Right lobe of liver (tissue), 6 donors: ENCODE data around the gene PRR18. TPM values are rescaled to one million over a fixed set of nuclear protein-coding genes. Genes with fewer than 3 reads are reported as not detected.

ENCODE experiments used
- ATAC-seq, 4 donors: fragments of 200-7000 bp; cut with Tn5 transposase; one replicate each; pipeline ENCODE4 v1.9.1; 2020; ENCODE audit warnings: mild to moderate bottlenecking in 4 of 4, moderate library complexity in 4 of 4
- DNase-seq, 3 donors: peaks; one replicate each; pipeline ENCODE4 v3.0.0-alpha.2; 2020
- H3K27ac ChIP-seq, 3 donors: fragments of 200-600 bp; one replicate each; pipeline ENCODE4 v1.8.0; 2022
- H3K27me3 ChIP-seq, 2 donors: fragments of 200-600 bp; one replicate each; pipeline ENCODE4 v1.8.0; 2022
- H3K36me3 ChIP-seq, 4 donors: fragments of 200-600 bp; sonication (generic) in 1 of 4; one replicate each; pipeline versions ENCODE4 v1.5.1 to v1.8.0; 2017 to 2022; ENCODE audit warnings: control low read depth in 1 of 4
- H3K4me1 ChIP-seq, 4 donors: fragments of 200-600 bp; sonication (generic) in 1 of 4; one replicate each; pipeline versions ENCODE4 v1.5.1 to v1.8.0; 2017 to 2022; ENCODE audit warnings: control low read depth in 1 of 4
- H3K4me3 ChIP-seq, 3 donors: fragments of 200-600 bp; one replicate each; pipeline ENCODE4 v1.8.0; 2022
- H3K9me3 ChIP-seq, 4 donors: fragments of 200-600 bp; sonication (generic) in 1 of 4; one replicate each; pipeline versions ENCODE4 v1.5.1 to v1.8.0; 2017 to 2022; ENCODE audit warnings: control low read depth in 1 of 4
- POLR2A ChIP-seq: fragments of 450-650 bp; IDR thresholded peaks from one replicate; pipeline ENCODE4 v1.6.1; 2017; ENCODE audit warnings: antibody characterized with exemption, mild to moderate bottlenecking
- WGBS: methylation state at CpG from one replicate; pipeline ENCODE4 v1.1.6; 2018; ENCODE audit warnings: low coverage, low lambda C conversion rate; ENCODE audit not compliant: insufficient coverage; ENCODE audit errors: missing lambda C conversion rate; 5-methylcytosine and 5-hydroxymethylcytosine counted together
- intact Hi-C, 2 donors: fragments of 100-400 bp; cut with DNase I; formaldehyde crosslinking; loops; one replicate each; pipeline versions ENCODE4 v1.11.2 to v1.14.1; 2022
- total RNA-seq, 6 experiments: library from RNA; depleted of rRNA in 2 of 6; stranded (reverse); fragments of >200 nt in 2 of 6; fragmentation: NEBNext Ultra II Directional in 3 of 6; extraction: Animal tissue kit (Norgen Biotek cat#: 25700) in 3 of 6; gene quantifications; one replicate each; pipeline versions ENCODE4 v1.1.0 to v1.2.4, GENCODE V29; 2016 to 2023
- TF ChIP-seq, protein P1 (sequence below), 4 donors: fragments of 200-600 bp in 3 of 4; fragments of 450-650 bp in 1 of 4; IDR thresholded peaks; one replicate each; pipeline versions ENCODE4 v1.5.1 to v1.8.0; 2016 to 2022; ENCODE audit warnings: antibody characterized with exemption in 4 of 4, mild to moderate bottlenecking in 2 of 4
- donor health status: DM: no; HTN: yes; CAD: no.
- donor health status: DM: no; HTN: no; CAD: no.
- donor health status: DM: no; HTN: no; CAD: no.
- donor health status: DM: no; HTN: yes; CAD: no.
- donor health status: DM: no; HTN: yes; CAD: no.

PRR18 gene
- total RNA-seq, 6 experiments from 2014 or later, result 0.39 to 3.6 (median 1.6) TPM

DNA sequence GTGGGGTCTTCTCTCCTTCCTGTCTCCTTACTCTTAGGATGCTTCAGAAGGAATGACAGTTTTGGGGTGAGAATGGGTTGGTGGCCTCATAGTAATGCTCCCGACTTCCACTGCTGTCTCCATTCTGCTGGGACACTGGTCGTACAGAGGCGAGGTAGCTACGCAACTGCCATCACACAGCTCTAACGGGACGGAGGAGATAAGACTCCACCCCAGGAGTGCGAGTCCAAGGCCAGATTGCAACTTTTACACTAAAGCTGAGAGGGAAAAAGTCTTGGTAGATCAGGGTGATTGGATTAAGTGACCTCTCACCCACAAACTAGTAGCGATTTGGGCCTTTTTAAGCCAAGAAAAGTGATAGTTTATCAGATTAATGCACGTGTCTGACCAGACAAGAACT, 1.8 kb upstream of the PRR18 start:
- Histone ChIP-seq H3K27ac (no peak overlapping the region), H3K9me3 (no peaks in the 10 kb centered on the region), H3K4me3 (no peak overlapping the region), H3K36me3 (no peaks in the 10 kb centered on the region), H3K4me1 (peaks cover 0 to 11% (median 5%) of the 10 kb centered on the region in 4 donors), H3K27me3 (no peaks in the 10 kb centered on the region)
- intact Hi-C loops, result loop anchor here in 1 of 2 donors (10.0 kb wide), 1 partner anchor 85 kb away; no protein-coding TSS in a partner anchor
- ATAC-seq (no peak), DNase-seq (no peak)
- TF ChIP-seq, protein P1, sequence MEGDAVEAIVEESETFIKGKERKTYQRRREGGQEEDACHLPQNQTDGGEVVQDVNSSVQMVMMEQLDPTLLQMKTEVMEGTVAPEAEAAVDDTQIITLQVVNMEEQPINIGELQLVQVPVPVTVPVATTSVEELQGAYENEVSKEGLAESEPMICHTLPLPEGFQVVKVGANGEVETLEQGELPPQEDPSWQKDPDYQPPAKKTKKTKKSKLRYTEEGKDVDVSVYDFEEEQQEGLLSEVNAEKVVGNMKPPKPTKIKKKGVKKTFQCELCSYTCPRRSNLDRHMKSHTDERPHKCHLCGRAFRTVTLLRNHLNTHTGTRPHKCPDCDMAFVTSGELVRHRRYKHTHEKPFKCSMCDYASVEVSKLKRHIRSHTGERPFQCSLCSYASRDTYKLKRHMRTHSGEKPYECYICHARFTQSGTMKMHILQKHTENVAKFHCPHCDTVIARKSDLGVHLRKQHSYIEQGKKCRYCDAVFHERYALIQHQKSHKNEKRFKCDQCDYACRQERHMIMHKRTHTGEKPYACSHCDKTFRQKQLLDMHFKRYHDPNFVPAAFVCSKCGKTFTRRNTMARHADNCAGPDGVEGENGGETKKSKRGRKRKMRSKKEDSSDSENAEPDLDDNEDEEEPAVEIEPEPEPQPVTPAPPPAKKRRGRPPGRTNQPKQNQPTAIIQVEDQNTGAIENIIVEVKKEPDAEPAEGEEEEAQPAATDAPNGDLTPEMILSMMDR (IDR thresholded peaks at IDR 0.05), result no peak
- TF ChIP-seq POLR2A, result no peak
- 96% methylated on average over 4 of the region's 9 CpGs for WGBS

DNA sequence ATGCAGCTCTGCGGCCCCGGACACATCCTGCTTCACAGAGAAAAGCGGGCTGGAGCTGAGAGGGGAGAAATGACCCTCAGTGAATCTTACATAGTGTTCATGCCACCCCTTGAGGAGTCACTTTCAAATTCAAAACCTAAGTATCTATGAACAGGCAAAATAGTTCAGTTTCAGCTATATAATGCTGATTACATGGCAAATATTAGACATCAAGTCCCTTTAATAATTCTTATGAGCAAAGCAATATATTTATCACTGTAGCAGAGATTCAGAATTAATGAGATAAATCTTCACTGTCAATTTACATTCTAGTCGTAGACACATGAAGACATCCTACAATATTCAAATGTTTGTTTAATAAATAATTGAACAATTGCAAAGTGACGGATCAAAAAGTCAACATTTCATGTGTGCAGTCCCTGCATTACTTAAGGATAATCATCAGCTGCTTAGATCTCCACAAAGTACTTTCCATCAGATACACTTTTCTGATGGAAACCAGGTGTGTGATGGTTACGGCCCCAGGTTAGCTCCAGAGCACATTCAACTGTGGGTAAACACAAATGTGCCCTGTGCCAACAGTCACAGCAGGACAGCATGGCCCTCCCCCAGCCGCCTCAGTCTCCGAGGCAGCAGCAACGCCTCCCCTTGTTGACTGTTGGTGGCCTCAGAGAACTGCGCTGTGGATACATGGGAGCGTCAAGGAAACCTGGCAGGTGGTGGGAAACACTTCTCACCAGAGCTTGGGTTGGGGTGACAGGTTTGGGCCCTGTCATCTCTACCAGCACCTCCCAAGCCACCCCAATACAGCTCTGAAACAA, 787 bp upstream of the PRR18 start:
- no peaks in the 10 kb centered on the region for H3K27me3 ChIP-seq
- 18% methylated on average over 10 of the region's 11 CpGs for WGBS
- intact Hi-C loops, result no loop called here
- no peak for TF ChIP-seq POLR2A
- TF ChIP-seq, protein P1 (IDR thresholded peaks at IDR 0.05), result peak in 1 of 4 donors; percentile 13
- H3K4me3 ChIP-seq, result peak overlapping the region; percentile 50 to 66 (median 59)
- H3K9me3 ChIP-seq, result no peaks in the 10 kb centered on the region
- H3K36me3 ChIP-seq, result no peaks in the 10 kb centered on the region
- peak; percentile 84 to 90 (median 85) for ATAC-seq
- peaks cover 0 to 11% (median 5%) of the 10 kb centered on the region in 4 donors for H3K4me1 ChIP-seq
- DNase-seq, result peak; percentile 67 to 81 (median 78)
- H3K27ac ChIP-seq, result no peak overlapping the region

DNA sequence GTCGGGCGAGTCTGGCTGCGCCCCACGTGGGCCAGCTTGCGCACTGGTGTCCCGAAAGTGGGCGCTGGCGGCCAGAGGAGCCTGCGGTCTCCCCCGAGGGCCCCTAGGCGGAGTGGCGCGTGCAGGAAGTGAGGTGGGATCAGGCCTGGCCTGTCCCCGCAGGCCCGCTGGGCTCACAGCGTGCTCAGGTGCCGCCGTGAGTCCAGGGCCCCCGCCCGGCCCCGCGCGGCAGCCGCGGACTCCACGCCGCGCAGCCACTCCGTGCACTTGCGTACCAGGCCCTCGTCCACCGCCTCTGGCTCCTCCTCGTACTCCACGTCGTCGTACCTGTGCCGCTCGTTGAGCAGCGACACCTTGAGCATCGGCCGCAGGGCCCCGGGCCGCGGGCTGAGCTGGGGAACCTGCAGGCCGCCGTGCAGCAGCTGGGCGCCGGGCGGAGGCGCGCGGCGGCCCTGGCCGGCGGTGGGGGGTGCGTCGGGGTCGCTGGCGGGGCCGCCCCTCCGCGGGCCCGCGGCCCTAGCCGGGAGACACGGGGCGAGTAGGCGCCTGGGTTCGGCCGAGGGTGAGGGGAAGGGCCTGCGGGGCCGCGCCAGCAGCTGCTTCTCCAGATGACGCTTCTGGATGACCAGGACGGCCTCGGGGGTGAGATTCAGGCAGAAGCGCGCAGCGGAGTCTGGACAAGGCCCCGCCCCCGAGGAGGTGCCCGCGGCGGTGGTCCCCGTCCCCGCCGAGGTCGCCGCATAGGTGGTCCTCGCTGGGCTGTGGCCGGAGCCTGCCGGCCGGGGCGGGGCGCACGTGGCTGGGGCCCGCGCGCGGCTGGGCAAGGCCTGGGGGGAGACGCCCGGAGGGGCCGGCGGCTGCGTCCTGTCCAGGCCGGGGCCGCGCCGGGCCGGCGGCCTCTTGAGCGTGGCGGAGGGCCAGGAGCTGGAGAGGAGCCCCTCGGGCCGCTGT, 835 bp downstream of the PRR18 start:
- Histone ChIP-seq H3K4me1 (peaks cover 0 to 13% (median 6%) of the 10 kb centered on the region in 4 donors), H3K4me3 (peak overlapping the region; percentile 50 to 66 (median 59)), H3K27me3 (no peaks in the 10 kb centered on the region), H3K36me3 (no peaks in the 10 kb centered on the region), H3K9me3 (no peaks in the 10 kb centered on the region), H3K27ac (no peak overlapping the region)
- intact Hi-C loops, result no loop called here
- peak in 1 of 3 donors; percentile 36 for DNase-seq
- 30% methylated on average over 12 of the region's 115 CpGs for WGBS
- TF ChIP-seq, protein P1 (IDR thresholded peaks at IDR 0.05), result no peak
- TF ChIP-seq POLR2A, result no peak
- peak; percentile 4 to 21 (median 19) for ATAC-seq

DNA sequence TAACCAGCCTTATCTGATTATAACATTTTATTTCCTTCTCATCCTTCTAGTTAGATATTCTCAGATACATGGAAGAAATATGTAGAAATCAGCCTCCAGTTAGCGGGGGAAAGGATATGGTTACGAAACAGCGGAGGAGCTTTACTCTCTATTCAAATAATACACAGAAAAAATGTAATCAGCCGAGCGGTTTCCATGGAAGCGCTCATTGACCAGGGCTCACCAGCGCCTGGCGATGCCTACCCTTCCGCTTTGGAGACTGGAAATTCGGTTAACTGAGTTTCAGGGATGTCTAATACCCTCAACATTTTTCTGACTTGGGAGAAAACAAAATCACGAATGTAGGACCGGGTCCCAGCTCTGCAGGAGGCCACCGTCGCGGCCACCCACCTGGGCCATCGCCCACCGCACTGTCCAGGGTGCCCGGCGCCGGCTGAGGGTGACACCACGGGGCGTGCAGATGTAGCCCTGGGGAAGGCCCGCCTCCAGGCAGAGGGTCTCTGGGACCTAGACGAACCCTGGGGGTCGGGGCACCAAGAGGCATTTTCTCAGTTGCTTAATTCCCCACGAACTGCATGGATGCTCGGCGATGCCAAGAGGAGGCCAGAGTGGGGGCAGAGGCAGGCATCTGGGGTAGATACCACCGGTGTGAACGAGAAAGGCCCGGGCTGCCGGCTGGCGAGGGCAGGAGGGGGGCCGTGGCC, 1.7 kb downstream of the PRR18 start:
- no peak for DNase-seq
- intact Hi-C loops, result no loop called here
- no peak for ATAC-seq
- Histone ChIP-seq H3K27me3 (no peaks in the 10 kb centered on the region), H3K9me3 (no peaks in the 10 kb centered on the region), H3K36me3 (no peaks in the 10 kb centered on the region), H3K4me3 (no peak overlapping the region), H3K27ac (no peak overlapping the region), H3K4me1 (peaks cover 0 to 21% (median 7%) of the 10 kb centered on the region in 4 donors)
- TF ChIP-seq, protein P1 (IDR thresholded peaks at IDR 0.05), result no peak
- 45% methylated on average over 21 of the region's 34 CpGs for WGBS
